Measurements from ENCODE around the gene UBE2Q2. TPM values are rescaled to one million over a fixed set of nuclear protein-coding genes. Genes with fewer than 3 reads are reported as not detected.

The UBE2Q2 gene
- polyA plus RNA-seq, 2 of the 4 experiments (the other 2 are of a cell fraction), result 36.5 to 50.6 TPM

GRCh38 chr15:75828429-75828828 lies 14.8 kb upstream of the UBE2Q2 start (continued):
- no peak for TF ChIP-seq REST (IDR thresholded peaks at IDR 0.05)
- TF ChIP-seq ZSCAN20 (CRISPR knock-in tag; IDR thresholded peaks at IDR 0.05), result no peak
- no peak for TF ChIP-seq EHF (CRISPR knock-in tag; IDR thresholded peaks at IDR 0.05)
- TF ChIP-seq SREBF2 (IDR thresholded peaks at IDR 0.05), result no peak
- no peak for TF ChIP-seq NR3C1 (IDR thresholded peaks at IDR 0.05)
- no peak for TF ChIP-seq ELK1 (IDR thresholded peaks at IDR 0.05; ENCODE audit: low read depth, low read length)
- TF ChIP-seq CBX2 (IDR thresholded peaks at IDR 0.05; ENCODE audit: borderline replicate concordance, low read depth), result no peak
- TF ChIP-seq HES2 (IDR thresholded peaks at IDR 0.05), result no peak
- no peak for TF ChIP-seq HOXB13 (CRISPR knock-in tag; IDR thresholded peaks at IDR 0.05; ENCODE audit: low read depth)
- TF ChIP-seq ZFP36 (IDR thresholded peaks at IDR 0.05; ENCODE audit: borderline replicate concordance, partially characterized antibody), result no peak

GRCh38 chr15:75830910-75831805 lies 12.1 kb upstream of the UBE2Q2 start:
- H3K9me3 ChIP-seq, result no peaks in the 10 kb centered on the region
- ATAC-seq (no peak), DNase-seq (ENCODE audit: low read depth in 1 of 2, low spot score in 1 of 2) (no peak), FAIRE-seq (no peak)
- WGBS (ENCODE audit: missing lambda C conversion rate), result 75% methylated on average over 8 of the region's 8 CpGs
- TF ChIP-seq POLR2A (IDR thresholded peaks at IDR 0.05; ENCODE audit: low read length) (no peak), MAFK (IDR thresholded peaks at IDR 0.05; ENCODE audit: partially characterized antibody) (no peak), RNF2 (IDR thresholded peaks at IDR 0.05; ENCODE audit: borderline replicate concordance, low read depth) (no peak), HOXA7 (CRISPR knock-in tag; IDR thresholded peaks at IDR 0.05) (no peak), SMC3 (IDR thresholded peaks at IDR 0.05) (no peak), FOSL2 (IDR thresholded peaks at IDR 0.05) (no peak), FOSL2 (CRISPR knock-in tag; IDR thresholded peaks at IDR 0.05) (no peak), BHLHE40 (IDR thresholded peaks at IDR 0.05; ENCODE audit: low read depth, low read length) (no peak), CBX8 (IDR thresholded peaks at IDR 0.05) (no peak), FOXS1 (CRISPR knock-in tag; IDR thresholded peaks at IDR 0.05) (no peak), PHF8 (IDR thresholded peaks at IDR 0.05; ENCODE audit: borderline replicate concordance, low read depth) (no peak), JUN (IDR thresholded peaks at IDR 0.05) (no peak), CTCF (IDR thresholded peaks at IDR 0.05) (no peak), KDM1A (IDR thresholded peaks at IDR 0.05; ENCODE audit: low read depth) (no peak), KDM5A (IDR thresholded peaks at IDR 0.05) (no peak), HEYL (CRISPR knock-in tag; IDR thresholded peaks at IDR 0.05) (no peak), MAX (IDR thresholded peaks at IDR 0.05) (no peak), RARB (CRISPR knock-in tag; IDR thresholded peaks at IDR 0.05) (no peak)
- CTCF ChIA-PET, result interaction anchor here (0.9 to 4.4 kb wide), 8 partner anchors 7 to 57 kb away, joined by 3 to 18 read pairs (median 4); no protein-coding TSS in a partner anchor
- H3K4me2 ChIP-seq, result no peak overlapping the region
- H3K27ac ChIP-seq, result no peak overlapping the region
- no peaks in the 10 kb centered on the region for H3K4me1 ChIP-seq
- POLR2A ChIA-PET, result interaction anchor here (1.6 kb wide), 1 partner anchor 12 kb away, joined by 10 read pairs; the partner anchor contains the start of gene UBE2Q2
- no peak overlapping the region for H3K4me3 ChIP-seq

Measured in A549 (cell line).